HG03378 (cell line): ENCODE measurements around the gene OR6A2.

Experiments
- ATAC-seq: cut with Tn5 transposase; IDR thresholded peaks from one replicate; pipeline ENCODE4 v1.9.1; 2021; ENCODE audit warnings: mild to moderate bottlenecking, moderate library complexity; ENCODE audit not compliant: unreplicated experiment

OR6A2 gene

GRCh38 chr11:6757373-6757967 lies 42.0 kb downstream of the OR6A2 start:
- ATAC-seq, result peak; percentile 85

- no peak for ATAC-seq
Observed at GRCh38 chr11:6755953-6756347, 43.5 kb downstream of the OR6A2 start.

GRCh38 chr11:6755303-6755952 lies 44.1 kb downstream of the OR6A2 start:
- ATAC-seq, result no peak

GRCh38 chr11:6747097-6747668 lies 52.3 kb downstream of the OR6A2 start:
- ATAC-seq, result no peak

- ATAC-seq, result no peak
Observed at GRCh38 chr11:6746626-6747025, 52.9 kb downstream of the OR6A2 start.

- ATAC-seq, result peak; percentile 81
Observed at GRCh38 chr11:6746086-6746618, 53.3 kb downstream of the OR6A2 start.

- peak; percentile 76 for ATAC-seq
Observed at GRCh38 chr11:6745465-6746015, 53.9 kb downstream of the OR6A2 start.

GRCh38 chr11:6745018-6745417 lies 54.5 kb downstream of the OR6A2 start:
- no peak for ATAC-seq

- no peak for ATAC-seq
Observed at GRCh38 chr11:6742260-6742659, 57.2 kb downstream of the OR6A2 start.
